ENCODE measurements around the gene DOC2B. TPM values are rescaled to one million over a fixed set of nuclear protein-coding genes. Genes with fewer than 3 reads are reported as not detected.

Gene DOC2B
- 1.6 and 3.3 TPM in 2 replicates for total RNA-seq

GRCh38 chr17:181245-182049 lies at the start of gene DOC2B:
Gene DOC2B (minus strand): TSS chr17:181650. CDS start chr17:181479, 171 bp downstream.

GRCh38 chr17:137166-137807 lies 44.2 kb downstream of the DOC2B start, which contains the start of gene SCGB1C2:
Gene SCGB1C2 (plus strand): TSS chr17:137569. CDS start chr17:137591, 22 bp downstream.

Other genes with a start within 250 kb of the DOC2B start
- not detected in 2 replicates for gene SCGB1C2, start 44.1 kb downstream of the DOC2B start, total RNA-seq
- gene RPH3AL, start 171.2 kb upstream of the DOC2B start, total RNA-seq: 11.9 and 18.0 TPM in 2 replicates